ENCODE results near the gene RNF32. TPM values are rescaled to one million over a fixed set of nuclear protein-coding genes. Genes with fewer than 3 reads are reported as not detected.

RNF32 gene
- total and polyA plus RNA-seq, 2 of the 13 experiments (the other 11 are each of a cell fraction or from before 2014, with no cell fraction given), result not detected

DNA sequence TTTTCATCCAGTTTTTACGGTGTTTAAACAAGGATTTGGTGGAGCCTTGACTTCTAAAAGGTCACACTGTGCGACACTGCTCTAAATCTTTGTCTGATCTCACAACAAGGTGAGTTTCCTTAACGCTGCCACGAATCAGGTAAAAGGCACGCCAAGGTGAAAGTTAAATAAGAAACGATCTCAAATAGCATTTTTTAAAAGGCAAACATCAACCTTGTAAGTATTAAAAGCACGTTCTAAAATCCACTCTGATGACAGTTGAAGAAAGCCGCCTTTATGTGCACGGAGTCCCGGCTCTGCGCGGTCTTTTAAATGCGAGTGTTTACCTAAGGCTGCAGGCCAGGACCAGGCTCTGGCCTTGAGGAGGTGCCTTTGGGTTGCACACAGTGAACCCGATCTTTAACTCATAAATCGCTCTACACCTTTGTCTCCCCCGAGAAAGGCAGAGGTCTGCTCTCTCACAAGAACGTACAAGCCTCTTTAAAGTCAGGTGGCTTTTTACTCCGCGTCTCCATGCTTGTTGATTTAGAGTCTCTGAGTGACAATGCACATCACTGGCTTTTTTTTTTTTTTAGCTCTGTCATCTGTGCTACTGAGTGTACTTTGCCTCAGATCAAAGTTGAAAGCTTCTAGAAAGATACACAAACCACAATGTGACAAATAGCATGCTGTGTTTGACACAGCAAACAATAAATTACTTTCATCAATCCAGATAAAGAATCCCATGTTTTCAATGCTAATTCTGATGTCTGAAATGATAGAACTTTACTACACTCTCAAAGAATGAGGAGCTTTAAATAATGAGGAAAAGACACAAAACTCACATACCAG is 25.9 kb upstream of the RNF32 start (continued):
- TF ChIP-seq, protein P1, sequence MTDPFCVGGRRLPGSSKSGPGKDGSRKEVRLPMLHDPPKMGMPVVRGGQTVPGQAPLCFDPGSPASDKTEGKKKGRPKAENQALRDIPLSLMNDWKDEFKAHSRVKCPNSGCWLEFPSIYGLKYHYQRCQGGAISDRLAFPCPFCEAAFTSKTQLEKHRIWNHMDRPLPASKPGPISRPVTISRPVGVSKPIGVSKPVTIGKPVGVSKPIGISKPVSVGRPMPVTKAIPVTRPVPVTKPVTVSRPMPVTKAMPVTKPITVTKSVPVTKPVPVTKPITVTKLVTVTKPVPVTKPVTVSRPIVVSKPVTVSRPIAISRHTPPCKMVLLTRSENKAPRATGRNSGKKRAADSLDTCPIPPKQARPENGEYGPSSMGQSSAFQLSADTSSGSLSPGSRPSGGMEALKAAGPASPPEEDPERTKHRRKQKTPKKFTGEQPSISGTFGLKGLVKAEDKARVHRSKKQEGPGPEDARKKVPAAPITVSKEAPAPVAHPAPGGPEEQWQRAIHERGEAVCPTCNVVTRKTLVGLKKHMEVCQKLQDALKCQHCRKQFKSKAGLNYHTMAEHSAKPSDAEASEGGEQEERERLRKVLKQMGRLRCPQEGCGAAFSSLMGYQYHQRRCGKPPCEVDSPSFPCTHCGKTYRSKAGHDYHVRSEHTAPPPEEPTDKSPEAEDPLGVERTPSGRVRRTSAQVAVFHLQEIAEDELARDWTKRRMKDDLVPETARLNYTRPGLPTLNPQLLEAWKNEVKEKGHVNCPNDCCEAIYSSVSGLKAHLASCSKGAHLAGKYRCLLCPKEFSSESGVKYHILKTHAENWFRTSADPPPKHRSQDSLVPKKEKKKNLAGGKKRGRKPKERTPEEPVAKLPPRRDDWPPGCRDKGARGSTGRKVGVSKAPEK (CRISPR knock-in tag; IDR thresholded peaks at IDR 0.05; ENCODE audit: borderline replicate concordance), result peak; percentile 82; the same call in 1 of the 2 replicates
- TF ChIP-seq, protein P2, sequence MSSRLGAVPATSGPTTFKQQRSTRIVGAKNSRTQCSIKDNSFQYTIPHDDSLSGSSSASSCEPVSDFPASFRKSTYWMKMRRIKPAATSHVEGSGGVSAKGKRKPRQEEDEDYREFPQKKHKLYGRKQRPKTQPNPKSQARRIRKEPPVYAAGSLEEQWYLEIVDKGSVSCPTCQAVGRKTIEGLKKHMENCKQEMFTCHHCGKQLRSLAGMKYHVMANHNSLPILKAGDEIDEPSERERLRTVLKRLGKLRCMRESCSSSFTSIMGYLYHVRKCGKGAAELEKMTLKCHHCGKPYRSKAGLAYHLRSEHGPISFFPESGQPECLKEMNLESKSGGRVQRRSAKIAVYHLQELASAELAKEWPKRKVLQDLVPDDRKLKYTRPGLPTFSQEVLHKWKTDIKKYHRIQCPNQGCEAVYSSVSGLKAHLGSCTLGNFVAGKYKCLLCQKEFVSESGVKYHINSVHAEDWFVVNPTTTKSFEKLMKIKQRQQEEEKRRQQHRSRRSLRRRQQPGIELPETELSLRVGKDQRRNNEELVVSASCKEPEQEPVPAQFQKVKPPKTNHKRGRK (CRISPR knock-in tag; IDR thresholded peaks at IDR 0.05), result no peak
- TF ChIP-seq PPARG (CRISPR knock-in tag; conservative IDR thresholded peaks at IDR 0.05) (peak; percentile 66), MLLT10 (CRISPR knock-in tag; IDR thresholded peaks at IDR 0.05) (no peak), MTF2 (CRISPR knock-in tag; IDR thresholded peaks at IDR 0.05; ENCODE audit: borderline replicate concordance) (no peak), PAWR (CRISPR knock-in tag; IDR thresholded peaks at IDR 0.05; ENCODE audit: borderline replicate concordance) (no peak), GFI1 (CRISPR knock-in tag; IDR thresholded peaks at IDR 0.05; ENCODE audit: borderline replicate concordance) (peak; percentile 74), ZNF850 (CRISPR knock-in tag; conservative IDR thresholded peaks at IDR 0.05) (no peak)
- TF ChIP-seq, protein P3, sequence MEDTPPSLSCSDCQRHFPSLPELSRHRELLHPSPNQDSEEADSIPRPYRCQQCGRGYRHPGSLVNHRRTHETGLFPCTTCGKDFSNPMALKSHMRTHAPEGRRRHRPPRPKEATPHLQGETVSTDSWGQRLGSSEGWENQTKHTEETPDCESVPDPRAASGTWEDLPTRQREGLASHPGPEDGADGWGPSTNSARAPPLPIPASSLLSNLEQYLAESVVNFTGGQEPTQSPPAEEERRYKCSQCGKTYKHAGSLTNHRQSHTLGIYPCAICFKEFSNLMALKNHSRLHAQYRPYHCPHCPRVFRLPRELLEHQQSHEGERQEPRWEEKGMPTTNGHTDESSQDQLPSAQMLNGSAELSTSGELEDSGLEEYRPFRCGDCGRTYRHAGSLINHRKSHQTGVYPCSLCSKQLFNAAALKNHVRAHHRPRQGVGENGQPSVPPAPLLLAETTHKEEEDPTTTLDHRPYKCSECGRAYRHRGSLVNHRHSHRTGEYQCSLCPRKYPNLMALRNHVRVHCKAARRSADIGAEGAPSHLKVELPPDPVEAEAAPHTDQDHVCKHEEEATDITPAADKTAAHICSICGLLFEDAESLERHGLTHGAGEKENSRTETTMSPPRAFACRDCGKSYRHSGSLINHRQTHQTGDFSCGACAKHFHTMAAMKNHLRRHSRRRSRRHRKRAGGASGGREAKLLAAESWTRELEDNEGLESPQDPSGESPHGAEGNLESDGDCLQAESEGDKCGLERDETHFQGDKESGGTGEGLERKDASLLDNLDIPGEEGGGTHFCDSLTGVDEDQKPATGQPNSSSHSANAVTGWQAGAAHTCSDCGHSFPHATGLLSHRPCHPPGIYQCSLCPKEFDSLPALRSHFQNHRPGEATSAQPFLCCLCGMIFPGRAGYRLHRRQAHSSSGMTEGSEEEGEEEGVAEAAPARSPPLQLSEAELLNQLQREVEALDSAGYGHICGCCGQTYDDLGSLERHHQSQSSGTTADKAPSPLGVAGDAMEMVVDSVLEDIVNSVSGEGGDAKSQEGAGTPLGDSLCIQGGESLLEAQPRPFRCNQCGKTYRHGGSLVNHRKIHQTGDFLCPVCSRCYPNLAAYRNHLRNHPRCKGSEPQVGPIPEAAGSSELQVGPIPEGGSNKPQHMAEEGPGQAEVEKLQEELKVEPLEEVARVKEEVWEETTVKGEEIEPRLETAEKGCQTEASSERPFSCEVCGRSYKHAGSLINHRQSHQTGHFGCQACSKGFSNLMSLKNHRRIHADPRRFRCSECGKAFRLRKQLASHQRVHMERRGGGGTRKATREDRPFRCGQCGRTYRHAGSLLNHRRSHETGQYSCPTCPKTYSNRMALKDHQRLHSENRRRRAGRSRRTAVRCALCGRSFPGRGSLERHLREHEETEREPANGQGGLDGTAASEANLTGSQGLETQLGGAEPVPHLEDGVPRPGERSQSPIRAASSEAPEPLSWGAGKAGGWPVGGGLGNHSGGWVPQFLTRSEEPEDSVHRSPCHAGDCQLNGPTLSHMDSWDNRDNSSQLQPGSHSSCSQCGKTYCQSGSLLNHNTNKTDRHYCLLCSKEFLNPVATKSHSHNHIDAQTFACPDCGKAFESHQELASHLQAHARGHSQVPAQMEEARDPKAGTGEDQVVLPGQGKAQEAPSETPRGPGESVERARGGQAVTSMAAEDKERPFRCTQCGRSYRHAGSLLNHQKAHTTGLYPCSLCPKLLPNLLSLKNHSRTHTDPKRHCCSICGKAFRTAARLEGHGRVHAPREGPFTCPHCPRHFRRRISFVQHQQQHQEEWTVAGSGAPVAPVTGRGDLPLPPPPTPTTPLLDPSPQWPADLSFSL (CRISPR knock-in tag; IDR thresholded peaks at IDR 0.05), result peak; percentile 65; the same call in 1 of the 2 replicates
- TF ChIP-seq, protein P4, sequence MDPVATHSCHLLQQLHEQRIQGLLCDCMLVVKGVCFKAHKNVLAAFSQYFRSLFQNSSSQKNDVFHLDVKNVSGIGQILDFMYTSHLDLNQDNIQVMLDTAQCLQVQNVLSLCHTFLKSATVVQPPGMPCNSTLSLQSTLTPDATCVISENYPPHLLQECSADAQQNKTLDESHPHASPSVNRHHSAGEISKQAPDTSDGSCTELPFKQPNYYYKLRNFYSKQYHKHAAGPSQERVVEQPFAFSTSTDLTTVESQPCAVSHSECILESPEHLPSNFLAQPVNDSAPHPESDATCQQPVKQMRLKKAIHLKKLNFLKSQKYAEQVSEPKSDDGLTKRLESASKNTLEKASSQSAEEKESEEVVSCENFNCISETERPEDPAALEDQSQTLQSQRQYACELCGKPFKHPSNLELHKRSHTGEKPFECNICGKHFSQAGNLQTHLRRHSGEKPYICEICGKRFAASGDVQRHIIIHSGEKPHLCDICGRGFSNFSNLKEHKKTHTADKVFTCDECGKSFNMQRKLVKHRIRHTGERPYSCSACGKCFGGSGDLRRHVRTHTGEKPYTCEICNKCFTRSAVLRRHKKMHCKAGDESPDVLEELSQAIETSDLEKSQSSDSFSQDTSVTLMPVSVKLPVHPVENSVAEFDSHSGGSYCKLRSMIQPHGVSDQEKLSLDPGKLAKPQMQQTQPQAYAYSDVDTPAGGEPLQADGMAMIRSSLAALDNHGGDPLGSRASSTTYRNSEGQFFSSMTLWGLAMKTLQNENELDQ (CRISPR knock-in tag; IDR thresholded peaks at IDR 0.05; ENCODE audit: borderline replicate concordance), result no peak
- TF ChIP-seq, protein P5, sequence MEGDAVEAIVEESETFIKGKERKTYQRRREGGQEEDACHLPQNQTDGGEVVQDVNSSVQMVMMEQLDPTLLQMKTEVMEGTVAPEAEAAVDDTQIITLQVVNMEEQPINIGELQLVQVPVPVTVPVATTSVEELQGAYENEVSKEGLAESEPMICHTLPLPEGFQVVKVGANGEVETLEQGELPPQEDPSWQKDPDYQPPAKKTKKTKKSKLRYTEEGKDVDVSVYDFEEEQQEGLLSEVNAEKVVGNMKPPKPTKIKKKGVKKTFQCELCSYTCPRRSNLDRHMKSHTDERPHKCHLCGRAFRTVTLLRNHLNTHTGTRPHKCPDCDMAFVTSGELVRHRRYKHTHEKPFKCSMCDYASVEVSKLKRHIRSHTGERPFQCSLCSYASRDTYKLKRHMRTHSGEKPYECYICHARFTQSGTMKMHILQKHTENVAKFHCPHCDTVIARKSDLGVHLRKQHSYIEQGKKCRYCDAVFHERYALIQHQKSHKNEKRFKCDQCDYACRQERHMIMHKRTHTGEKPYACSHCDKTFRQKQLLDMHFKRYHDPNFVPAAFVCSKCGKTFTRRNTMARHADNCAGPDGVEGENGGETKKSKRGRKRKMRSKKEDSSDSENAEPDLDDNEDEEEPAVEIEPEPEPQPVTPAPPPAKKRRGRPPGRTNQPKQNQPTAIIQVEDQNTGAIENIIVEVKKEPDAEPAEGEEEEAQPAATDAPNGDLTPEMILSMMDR (CRISPR knock-in tag; IDR thresholded peaks at IDR 0.05), result 0 out of 2 replicates have a peak, but pooled peaks have one; percentile 10

Data from HepG2 (cell line).